ENCODE measurements around the gene CAMKV. TPM values are rescaled to one million over a fixed set of nuclear protein-coding genes. Genes with fewer than 3 reads are reported as not detected.

CAMKV gene
- total RNA-seq, 2 experiments from 2014 or later = 1.6 to 1.7 TPM

DNA sequence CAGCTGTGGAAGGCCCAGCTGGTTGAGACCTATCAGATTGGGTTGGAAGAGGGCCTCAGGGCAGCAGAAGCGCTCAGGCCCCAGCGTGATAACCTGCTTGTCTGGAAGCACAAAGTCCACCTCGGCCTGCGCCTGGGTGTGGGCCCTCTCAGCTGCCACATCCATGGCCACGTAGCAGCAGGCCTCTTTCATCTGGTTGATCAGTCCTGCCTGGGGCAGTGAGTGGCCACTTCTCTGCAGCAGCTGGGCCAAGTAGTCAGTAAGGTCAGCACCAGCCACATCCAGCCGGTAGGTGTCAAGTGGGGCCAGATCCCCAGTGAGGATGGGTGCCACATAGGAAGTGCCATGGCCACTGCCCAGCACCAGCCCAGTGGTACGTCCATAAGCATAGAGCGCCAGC is 3.9 kb upstream of the CAMKV start:
- Mint-ChIP-seq H3K36me3 (no peaks in the 10 kb centered on the region), H3K27ac (no peak overlapping the region), H3K4me1 (peaks cover 1% of the 10 kb centered on the region), H3K27me3 (peaks cover 6% of the 10 kb centered on the region), H3K4me3 (no peak overlapping the region), H3K9me3 (no peaks in the 10 kb centered on the region)
- no peak for DNase-seq

- H3K4me3 Mint-ChIP-seq = no peak overlapping the region
- H3K9me3 Mint-ChIP-seq = no peaks in the 10 kb centered on the region
- peaks cover 3% of the 10 kb centered on the region for H3K4me1 Mint-ChIP-seq
- no peaks in the 10 kb centered on the region for H3K36me3 Mint-ChIP-seq
- H3K27me3 Mint-ChIP-seq = peaks cover 14% of the 10 kb centered on the region
- H3K27ac Mint-ChIP-seq = no peak overlapping the region
- peak; percentile 41 for DNase-seq
These were observed 3.1 kb upstream of the CAMKV start for GRCh38 chr3:49872801-49873281.

GRCh38 chr3:49871531-49872153 is 1.9 kb upstream of the CAMKV start:
- peaks cover 24% of the 10 kb centered on the region for H3K27me3 Mint-ChIP-seq
- no peak overlapping the region for H3K4me3 Mint-ChIP-seq
- H3K27ac Mint-ChIP-seq = no peak overlapping the region

GRCh38 chr3:49868862-49869466 is 742 bp downstream of the CAMKV start:
- H3K4me1 Mint-ChIP-seq = peaks cover 3% of the 10 kb centered on the region

More at GRCh38 chr3:49871531-49872153, 1.9 kb upstream of the CAMKV start:
- no peak for DNase-seq
- Mint-ChIP-seq H3K36me3 (no peaks in the 10 kb centered on the region), H3K4me1 (peaks cover 3% of the 10 kb centered on the region), H3K9me3 (no peaks in the 10 kb centered on the region)

DNA sequence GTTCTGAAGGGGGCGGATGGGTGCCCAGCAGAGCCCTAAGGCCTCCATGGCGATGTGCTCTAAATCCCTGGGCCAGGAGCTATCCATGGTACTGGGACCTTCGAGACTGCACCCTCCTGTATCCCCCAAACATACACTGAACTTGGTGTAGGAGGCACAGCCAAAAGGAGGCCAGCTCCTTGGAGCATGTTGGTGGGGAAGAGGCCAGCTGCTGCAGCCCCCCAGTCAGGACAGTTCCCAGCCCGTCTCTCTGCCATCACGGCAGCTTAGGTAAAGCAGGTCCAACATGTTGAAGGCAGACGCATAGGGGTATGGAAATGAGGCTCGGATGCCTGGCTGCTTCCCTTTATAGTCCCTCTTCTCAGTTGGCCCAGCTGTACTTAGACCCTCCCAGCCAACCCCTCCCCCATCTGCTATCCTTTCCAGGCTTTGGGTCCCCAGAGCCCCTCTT is 1.8 kb downstream of the CAMKV start:
- Mint-ChIP-seq H3K4me3 (peak overlapping the region; percentile 18), H3K4me1 (peaks cover 3% of the 10 kb centered on the region), H3K36me3 (no peaks in the 10 kb centered on the region), H3K27me3 (peaks cover 40% of the 10 kb centered on the region), H3K9me3 (no peaks in the 10 kb centered on the region), H3K27ac (no peak overlapping the region)
- peak; percentile 30 for DNase-seq

More at GRCh38 chr3:49868862-49869466, 742 bp downstream of the CAMKV start:
- Mint-ChIP-seq H3K27ac (no peak overlapping the region), H3K9me3 (no peaks in the 10 kb centered on the region), H3K36me3 (no peaks in the 10 kb centered on the region), H3K27me3 (peaks cover 40% of the 10 kb centered on the region), H3K4me3 (peak overlapping the region; percentile 32)
- peak; percentile 11 for DNase-seq

GRCh38 chr3:49867400-49867799 is 2.3 kb downstream of the CAMKV start:
- no peak for DNase-seq
- H3K36me3 Mint-ChIP-seq = no peaks in the 10 kb centered on the region
- H3K4me1 Mint-ChIP-seq = peaks cover 3% of the 10 kb centered on the region
- H3K27ac Mint-ChIP-seq = no peak overlapping the region
- H3K27me3 Mint-ChIP-seq = peaks cover 40% of the 10 kb centered on the region
- H3K9me3 Mint-ChIP-seq = no peaks in the 10 kb centered on the region
- H3K4me3 Mint-ChIP-seq = no peak overlapping the region

DNA sequence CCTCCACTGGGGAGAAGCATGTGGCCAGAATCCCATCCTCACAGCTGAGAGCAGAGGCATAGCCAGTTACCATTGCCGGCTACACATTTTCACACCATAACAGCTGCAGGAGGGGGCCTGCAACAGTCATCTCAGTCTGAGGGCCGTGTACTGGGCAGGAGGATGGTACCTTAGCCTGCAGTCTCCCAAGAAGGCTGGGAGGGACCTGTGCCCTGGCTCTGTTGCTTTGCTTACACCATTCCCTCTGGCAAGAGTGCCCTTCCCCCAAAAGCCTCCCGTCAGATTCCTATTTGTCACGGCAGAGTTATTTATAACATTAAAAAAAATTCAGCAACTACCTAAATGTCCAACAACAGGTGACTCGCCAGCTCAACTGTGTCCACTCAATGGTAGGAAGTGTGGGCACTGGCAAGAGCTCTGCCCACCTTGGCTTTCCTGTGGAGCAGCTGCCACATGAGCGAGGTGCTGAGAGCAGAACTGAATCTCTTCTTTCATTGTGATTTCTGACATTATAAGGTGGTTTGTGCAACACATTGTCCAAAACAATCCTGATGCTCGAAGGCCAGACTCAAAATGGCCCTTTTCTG is 4.4 kb downstream of the CAMKV start:
- DNase-seq = no peak
- no peaks in the 10 kb centered on the region for H3K9me3 Mint-ChIP-seq
- H3K36me3 Mint-ChIP-seq = no peaks in the 10 kb centered on the region

GRCh38 chr3:49864505-49864904 is 5.2 kb downstream of the CAMKV start:
- Mint-ChIP-seq H3K4me3 (no peak overlapping the region), H3K27me3 (peaks cover 36% of the 10 kb centered on the region), H3K9me3 (no peaks in the 10 kb centered on the region), H3K36me3 (no peaks in the 10 kb centered on the region), H3K4me1 (peaks cover 2% of the 10 kb centered on the region), H3K27ac (no peak overlapping the region)
- no peak for DNase-seq

More for the DNA sequence above, 4.4 kb downstream of the CAMKV start:
- Mint-ChIP-seq H3K4me1 (peaks cover 2% of the 10 kb centered on the region), H3K4me3 (no peak overlapping the region), H3K27me3 (peaks cover 36% of the 10 kb centered on the region), H3K27ac (no peak overlapping the region)

GRCh38 chr3:49859576-49860305 is 10.0 kb downstream of the CAMKV start:
- Mint-ChIP-seq H3K27ac (no peak overlapping the region), H3K36me3 (peaks cover 1% of the 10 kb centered on the region), H3K27me3 (peaks cover under 1% of the 10 kb centered on the region), H3K4me1 (peaks cover 9% of the 10 kb centered on the region), H3K4me3 (no peak overlapping the region), H3K9me3 (no peaks in the 10 kb centered on the region)
- no peak for DNase-seq

- DNase-seq = peak; percentile 94
- Mint-ChIP-seq H3K36me3 (peaks cover 1% of the 10 kb centered on the region), H3K4me1 (peaks cover 11% of the 10 kb centered on the region), H3K27ac (peak within 1 kb of the TSS; percentile 86), H3K27me3 (no peaks in the 10 kb centered on the region), H3K4me3 (peak within 1 kb of the TSS; percentile 93), H3K9me3 (no peaks in the 10 kb centered on the region)
These were observed 13.3 kb downstream of the CAMKV start, which contains the start of gene TRAIP for GRCh38 chr3:49856181-49857005. TSS of gene TRAIP (minus strand) at chr3:49856564. CDS start at chr3:49856453, 111 bp downstream.

- no peak overlapping the region for H3K27ac Mint-ChIP-seq
These were observed 14.0 kb downstream of the CAMKV start for GRCh38 chr3:49855662-49856061.

GRCh38 chr3:49845694-49846093 is 24.0 kb downstream of the CAMKV start:
- Mint-ChIP-seq H3K4me1 (peaks cover 2% of the 10 kb centered on the region), H3K27me3 (no peaks in the 10 kb centered on the region), H3K27ac (no peak overlapping the region), H3K9me3 (no peaks in the 10 kb centered on the region), H3K36me3 (peaks cover 14% of the 10 kb centered on the region), H3K4me3 (no peak overlapping the region)
- DNase-seq = no peak

More at GRCh38 chr3:49855662-49856061, 14.0 kb downstream of the CAMKV start:
- Mint-ChIP-seq H3K4me3 (peak overlapping the region; percentile 93), H3K9me3 (no peaks in the 10 kb centered on the region), H3K27me3 (no peaks in the 10 kb centered on the region), H3K36me3 (peaks cover 3% of the 10 kb centered on the region), H3K4me1 (peaks cover 11% of the 10 kb centered on the region)
- DNase-seq = no peak

- no peak for DNase-seq
- Mint-ChIP-seq H3K4me3 (no peak overlapping the region), H3K27me3 (no peaks in the 10 kb centered on the region), H3K4me1 (peaks cover 2% of the 10 kb centered on the region), H3K9me3 (no peaks in the 10 kb centered on the region), H3K36me3 (peaks cover 11% of the 10 kb centered on the region), H3K27ac (no peak overlapping the region)
These were observed 25.1 kb downstream of the CAMKV start for GRCh38 chr3:49844464-49845183.
